CD4-positive, alpha-beta T cell (primary cell): ENCODE data around the gene DEFB108B. TPM values are rescaled to one million over a fixed set of nuclear protein-coding genes. Genes with fewer than 3 reads are reported as not detected.
"Not testable (repeated sequence)": the region's sequence is repeated elsewhere in the genome, so short reads cannot be mapped to it uniquely, and the experiment has no call there.

Experiments used
- ATAC-seq: fragments of 200-7000 bp; cut with Tn5 transposase; one replicate; pipeline ENCODE4 v1.10.0; 2022; ENCODE audit warnings: mild to moderate bottlenecking; ENCODE audit not compliant: poor library complexity
- CTCF ChIA-PET: fragments of 350-600 bp; sonication (Branson Sonifier 250); formaldehyde crosslinking; loops from one replicate; lab custom pipeline; 2021; ENCODE audit warnings: antibody characterized with exemption, inconsistent platforms; lab: Charles Lee
- POLR2A ChIA-PET: fragments of 350-600 bp; sonication (Branson Sonifier 250); formaldehyde crosslinking; loops from one replicate; lab custom pipeline; 2021; ENCODE audit warnings: antibody characterized with exemption, inconsistent platforms; lab: Charles Lee
- DNase-seq, 14 experiments: peaks; one replicate each; pipeline ENCODE4 v3.0.0-alpha.2; 2013 to 2020; ENCODE audit warnings: mixed read lengths in 2 of 14
- H3K27ac ChIP-seq, 2 donors: one replicate each; pipeline versions ENCODE4 v1.5.1 to v1.7.0; 2013; ENCODE audit warnings: low read length in 2 of 2, low read depth in 1 of 2, mild to moderate bottlenecking in 1 of 2
- H3K27me3 ChIP-seq, 2 experiments: 1 replicate in 1 of 2; 2 replicates in 1 of 2; pipeline versions ENCODE4 v1.6.1 to v1.7.0; 2013; ENCODE audit warnings: low read length in 2 of 2, control low read depth in 1 of 2, mild to moderate bottlenecking in 1 of 2, moderate library complexity in 1 of 2; ENCODE audit not compliant: insufficient read depth in 2 of 2, control insufficient read depth in 1 of 2
- H3K36me3 ChIP-seq: one replicate; pipeline ENCODE4 v1.6.1; 2013; ENCODE audit warnings: low read length, control low read depth; ENCODE audit not compliant: insufficient read depth
- H3K4me1 ChIP-seq: one replicate; pipeline ENCODE4 v1.6.1; 2013; ENCODE audit warnings: low read length, control low read depth; ENCODE audit not compliant: insufficient read depth
- H3K4me3 ChIP-seq: one replicate; pipeline ENCODE4 v1.5.1; 2013; ENCODE audit warnings: mild to moderate bottlenecking, low read length, moderate library complexity
- H3K9me3 ChIP-seq, 2 experiments: 1 replicate in 1 of 2; 2 replicates in 1 of 2; pipeline versions ENCODE4 v1.6.1 to v1.7.0; 2013; ENCODE audit warnings: low read length in 2 of 2, mild to moderate bottlenecking in 2 of 2, control low read depth in 1 of 2, moderate library complexity in 1 of 2; ENCODE audit not compliant: control insufficient read depth in 1 of 2, insufficient read depth in 1 of 2
- H3K27ac Mint-ChIP-seq: one replicate; pipeline ENCODE4 v1.8.0; 2020; ENCODE audit warnings: mixed read lengths
- H3K27me3 Mint-ChIP-seq: one replicate; pipeline ENCODE4 v1.8.0; 2021; ENCODE audit warnings: mixed read lengths
- H3K36me3 Mint-ChIP-seq: one replicate; pipeline ENCODE4 v1.8.0; 2021; ENCODE audit warnings: low read depth, mixed read lengths
- H3K4me1 Mint-ChIP-seq: one replicate; pipeline ENCODE4 v1.8.0; 2021; ENCODE audit warnings: low read depth, mixed read lengths
- H3K4me3 Mint-ChIP-seq: one replicate; pipeline ENCODE4 v1.8.0; 2020; ENCODE audit warnings: mild to moderate bottlenecking, mixed read lengths
- H3K9me3 Mint-ChIP-seq: one replicate; pipeline ENCODE4 v1.8.0; 2020; ENCODE audit warnings: mixed read lengths
- CTCF ChIP-seq: fragments of 200-600 bp; IDR thresholded peaks from one replicate; pipeline ENCODE4 v1.8.0; 2022; ENCODE audit warnings: antibody characterized with exemption, mild to moderate bottlenecking
- intact Hi-C, 2 experiments: fragments of 100-400 bp; cut with DNase I in 1 of 2; cut with micrococcal nuclease in 1 of 2; formaldehyde crosslinking; loops; one replicate each; pipeline versions ENCODE4 v1.15.1 to v1.9.0; 2023 to 2025; cut with DNase I, micrococcal nuclease
- total RNA-seq, 174 experiments: library from RNA in 2 of 174; stranded (reverse) in 2 of 174; gene quantifications; one replicate each; pipeline ENCODE4 v1.2.3 and lab custom pipeline; 2021 to 2026

DEFB108B gene
- total RNA-seq, 2 experiments from 2014 or later, result not detected

DNA sequence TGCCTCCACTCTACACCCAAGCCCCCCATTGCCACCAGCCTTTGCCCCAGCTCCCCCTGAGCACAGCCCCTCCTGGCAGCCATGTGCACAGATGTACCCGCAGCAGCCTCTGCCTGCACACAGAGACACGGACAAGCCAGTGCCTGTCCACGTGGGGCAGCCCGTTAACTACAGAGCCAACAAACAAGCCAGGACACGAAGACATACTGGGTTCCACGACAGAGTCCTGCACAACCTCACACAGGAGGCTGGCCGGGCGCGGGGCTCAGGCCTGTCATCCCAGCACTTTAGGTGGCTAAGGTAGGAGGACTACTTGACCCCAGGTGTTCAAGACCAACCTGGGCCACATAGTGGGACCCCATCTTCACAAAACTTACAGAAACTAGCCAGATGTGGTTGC lies 36.2 kb upstream of the DEFB108B start:
- not testable (repeated sequence) for H3K27ac ChIP-seq
- intact Hi-C loops, result loop anchor here in 1 of 2 experiments (10.0 kb wide), 1 partner anchor 308 kb away; the partner anchor contains the start of genes LAMTOR1 and TOMT

GRCh38 chr11:71799556-71800128 lies 33.4 kb upstream of the DEFB108B start:
- peak overlapping the region; percentile 41 for H3K27ac Mint-ChIP-seq
- ChIA-PET CTCF (interaction anchor here (1.1 to 1.3 kb wide), 2 partner anchors 13 to 128 kb away, joined by 3 to 14 read pairs; no protein-coding TSS in a partner anchor), POLR2A (interaction anchor here (0.7 kb wide), 1 partner anchor 13 kb away, joined by 3 read pairs; no protein-coding TSS in a partner anchor)
- not testable (repeated sequence) for H3K27me3 ChIP-seq, DNase-seq, H3K9me3 ChIP-seq, H3K27ac ChIP-seq, H3K4me1 Mint-ChIP-seq, H3K4me3 ChIP-seq, H3K36me3 ChIP-seq, H3K4me1 ChIP-seq, ATAC-seq, H3K27me3 Mint-ChIP-seq, H3K4me3 Mint-ChIP-seq, H3K9me3 Mint-ChIP-seq, H3K36me3 Mint-ChIP-seq
- intact Hi-C loops, result loop anchor here (1.0 to 10.0 kb wide), 4 partner anchors 14 to 305 kb away; partner anchors contain the start of genes XNDC1N (in 2 of the 2), LAMTOR1 (in 1 of the 2), RNF121 (in 1 of the 2) and TOMT (in 1 of the 2)

More for the DNA sequence above, 36.2 kb upstream of the DEFB108B start:
- H3K4me1 ChIP-seq, DNase-seq, H3K4me3 ChIP-seq, POLR2A ChIA-PET, H3K27me3 ChIP-seq, CTCF ChIA-PET, H3K4me3 Mint-ChIP-seq, H3K27me3 Mint-ChIP-seq, ATAC-seq, H3K36me3 ChIP-seq, H3K9me3 Mint-ChIP-seq, H3K9me3 ChIP-seq, H3K36me3 Mint-ChIP-seq, H3K27ac Mint-ChIP-seq: not testable (repeated sequence)
- peaks cover 13% of the 10 kb centered on the region for H3K4me1 Mint-ChIP-seq

DNA sequence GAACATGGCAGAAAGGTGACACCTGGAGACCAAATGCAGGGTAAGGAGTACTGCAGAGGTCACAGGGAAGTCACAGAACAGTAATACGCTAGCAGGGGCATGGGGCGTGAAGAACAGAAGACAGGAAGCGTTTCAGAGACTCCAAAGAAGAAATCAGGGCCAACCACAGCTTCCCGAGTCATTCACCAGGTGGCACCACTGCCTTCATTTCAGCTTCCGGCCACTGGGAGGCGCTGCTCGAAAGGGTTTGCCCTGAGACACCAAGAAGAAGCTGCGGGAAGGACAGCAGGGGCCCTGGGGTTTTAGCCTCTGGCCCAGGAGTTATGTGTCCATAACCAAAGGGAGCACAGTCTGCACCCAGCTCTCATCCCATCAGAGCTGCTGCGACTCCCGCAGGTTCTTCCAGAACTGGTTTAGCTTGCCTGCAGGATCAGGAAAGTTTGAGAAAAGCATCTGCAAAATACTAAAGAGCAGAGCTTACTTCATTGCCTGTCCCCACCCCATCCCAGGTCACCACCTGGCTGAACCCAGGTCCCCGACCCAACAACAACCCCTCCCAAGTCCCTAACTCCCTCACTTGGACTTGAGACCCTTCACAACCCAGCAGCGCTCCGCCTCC lies 32.6 kb upstream of the DEFB108B start:
- intact Hi-C loops, result loop anchor here (1.0 to 5.0 kb wide), 3 partner anchors 13 to 128 kb away; partner anchors contain the start of genes XNDC1N (in 2 of the 2) and RNF121 (in 1 of the 2)
- not testable (repeated sequence) for H3K9me3 Mint-ChIP-seq
- peak; percentile 81 to 93 (median 87) for DNase-seq

DNA sequence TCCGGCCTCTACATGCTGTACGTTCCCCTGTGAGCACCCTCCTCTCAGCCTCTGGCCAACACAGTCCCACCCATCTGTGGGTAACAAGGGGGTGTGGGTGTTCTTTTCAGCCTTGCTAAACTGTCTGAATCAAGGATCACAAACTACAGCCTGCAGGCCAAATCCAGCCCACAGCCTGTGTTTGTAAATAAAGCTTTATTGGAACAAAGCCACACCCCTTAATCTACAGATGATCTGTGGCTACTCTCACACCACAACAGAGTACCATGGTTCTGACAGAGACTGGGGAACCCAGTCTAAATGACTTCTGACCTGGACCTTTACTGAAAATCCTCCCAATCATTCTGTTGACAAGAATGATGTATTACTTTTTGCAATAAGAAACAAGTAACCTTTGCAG lies 32.0 kb upstream of the DEFB108B start:
- H3K9me3 ChIP-seq, H3K4me3 Mint-ChIP-seq, H3K4me1 Mint-ChIP-seq, H3K36me3 ChIP-seq, H3K9me3 Mint-ChIP-seq, DNase-seq, H3K4me1 ChIP-seq, ATAC-seq, H3K4me3 ChIP-seq, H3K27ac ChIP-seq, H3K27me3 Mint-ChIP-seq, H3K27me3 ChIP-seq, H3K27ac Mint-ChIP-seq, H3K36me3 Mint-ChIP-seq: not testable (repeated sequence)
- ChIA-PET POLR2A (interaction anchor here (0.7 kb wide), 1 partner anchor 12 kb away, joined by 6 read pairs; no protein-coding TSS in a partner anchor), CTCF (interaction anchor here (1.1 to 1.3 kb wide), 2 partner anchors 12 to 127 kb away, joined by 3 to 14 read pairs; no protein-coding TSS in a partner anchor)
- intact Hi-C loops, result loop anchor here in 1 of 2 experiments (5.0 kb wide), 1 partner anchor 126 kb away; the partner anchor contains the start of genes RNF121 and XNDC1N

More for the DNA sequence above, 32.6 kb upstream of the DEFB108B start:
- ChIA-PET CTCF (interaction anchor here (1.1 to 1.3 kb wide), 2 partner anchors 13 to 127 kb away, joined by 3 to 14 read pairs; no protein-coding TSS in a partner anchor), POLR2A (interaction anchor here (0.7 kb wide), 2 partner anchors 13 to 14 kb away, joined by 3 to 6 read pairs; no protein-coding TSS in a partner anchor)
- not testable (repeated sequence) for H3K36me3 Mint-ChIP-seq, H3K27me3 ChIP-seq, H3K4me3 Mint-ChIP-seq, H3K4me1 ChIP-seq, H3K9me3 ChIP-seq, H3K27ac ChIP-seq, H3K36me3 ChIP-seq, H3K4me3 ChIP-seq, H3K27me3 Mint-ChIP-seq, H3K4me1 Mint-ChIP-seq
- TF ChIP-seq CTCF, result peak; percentile 86
- peak overlapping the region; percentile 41 for H3K27ac Mint-ChIP-seq
- peak; percentile 73 for ATAC-seq

- H3K27me3 Mint-ChIP-seq, CTCF ChIA-PET, H3K36me3 Mint-ChIP-seq, H3K27ac Mint-ChIP-seq, H3K9me3 ChIP-seq, H3K27ac ChIP-seq, H3K27me3 ChIP-seq, H3K4me1 ChIP-seq, POLR2A ChIA-PET, H3K9me3 Mint-ChIP-seq, H3K36me3 ChIP-seq, ATAC-seq, H3K4me1 Mint-ChIP-seq, DNase-seq, H3K4me3 Mint-ChIP-seq, H3K4me3 ChIP-seq: not testable (repeated sequence)
- intact Hi-C loops, result loop anchor here in 1 of 2 experiments (5.0 kb wide), 1 partner anchor 124 kb away; the partner anchor contains the start of genes RNF121 and XNDC1N
These were observed 30.1 kb upstream of the DEFB108B start for GRCh38 chr11:71802874-71803273.
